ENCODE results near the gene EEF1A2.
"Not testable (repeated sequence)": the region's sequence is repeated elsewhere in the genome, so short reads cannot be mapped to it uniquely, and the experiment has no call there.

EEF1A2 gene

GRCh38 chr20:63487116-63487764 is 11.6 kb downstream of the EEF1A2 start:
- no peak for DNase-seq (ENCODE audit: low spot score)

- DNase-seq (ENCODE audit: low spot score), result no peak
Measured at GRCh38 chr20:63486300-63486855, 12.5 kb downstream of the EEF1A2 start.

GRCh38 chr20:63484651-63485403 is 14.1 kb downstream of the EEF1A2 start:
- DNase-seq (ENCODE audit: low spot score), result no peak

DNA sequence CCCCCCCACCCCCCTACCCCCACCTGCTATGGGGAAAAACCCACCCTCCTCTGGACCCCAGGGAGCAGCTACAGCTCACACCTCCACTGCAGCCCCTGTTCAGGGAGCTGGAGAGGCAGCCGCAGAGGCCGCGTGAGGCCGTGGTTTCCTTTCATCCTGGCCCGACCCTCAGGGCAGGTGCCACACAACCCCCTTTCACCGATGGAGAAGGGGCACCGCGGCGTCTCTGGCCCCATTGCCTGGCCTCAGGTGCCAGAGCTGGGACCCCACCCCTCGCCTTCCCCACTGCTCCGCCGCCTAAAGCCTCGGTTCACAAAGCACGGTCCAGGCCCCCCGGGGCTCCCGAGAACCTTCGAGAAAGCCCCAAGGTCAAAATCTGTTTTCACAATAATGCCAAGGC is 14.6 kb downstream of the EEF1A2 start:
- DNase-seq (ENCODE audit: low spot score), result no peak

DNA sequence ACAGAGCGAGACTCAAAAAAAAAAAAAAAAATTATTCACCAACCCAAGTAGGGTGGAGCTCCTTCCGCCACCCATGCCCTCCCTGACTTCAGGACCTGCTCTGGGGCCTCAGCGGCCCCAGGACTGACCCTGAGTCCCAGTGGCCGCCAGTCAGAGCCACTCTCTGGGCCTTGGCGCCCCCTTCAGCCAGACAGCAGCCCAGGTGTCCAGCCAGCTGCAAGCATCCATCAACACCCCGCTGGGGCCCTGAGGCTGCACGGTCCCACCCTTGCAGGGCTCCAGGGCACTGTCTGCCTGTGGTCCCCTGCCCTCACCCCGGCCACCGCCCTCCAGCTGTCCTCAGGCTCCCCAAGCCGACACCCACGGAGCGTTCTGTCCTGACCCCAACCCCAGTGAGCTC is 15.0 kb downstream of the EEF1A2 start:
- DNase-seq (ENCODE audit: low spot score), result no peak

DNA sequence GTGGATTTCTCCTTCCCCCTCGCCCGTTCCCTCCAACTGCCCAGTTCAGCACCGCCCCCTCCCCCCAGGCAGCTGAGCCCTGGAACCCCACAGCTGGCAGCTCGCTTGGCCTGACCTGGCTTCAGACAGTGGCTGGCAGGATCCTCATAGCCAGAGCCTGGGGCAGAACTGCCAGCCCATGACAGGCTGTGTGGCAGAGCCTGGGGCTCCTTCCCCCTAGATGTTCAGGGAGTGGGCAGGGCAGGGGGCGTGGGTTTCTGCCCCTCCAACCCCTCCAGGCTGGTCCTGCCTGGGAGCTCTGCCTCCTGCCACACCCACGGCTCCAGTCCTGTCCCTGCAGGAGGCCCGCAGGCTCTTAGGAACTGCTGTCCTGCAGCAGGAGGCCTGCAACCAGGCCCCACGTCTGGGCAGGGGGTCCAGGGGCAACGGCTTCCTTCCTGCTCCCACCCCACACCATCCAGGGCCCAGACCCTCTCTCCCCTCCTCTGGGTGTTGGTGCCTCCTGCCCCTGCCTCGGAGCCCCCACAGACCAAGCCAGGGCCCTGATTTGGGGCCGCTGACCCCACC is 16.8 kb downstream of the EEF1A2 start:
- DNase-seq (ENCODE audit: low spot score), result no peak

DNA sequence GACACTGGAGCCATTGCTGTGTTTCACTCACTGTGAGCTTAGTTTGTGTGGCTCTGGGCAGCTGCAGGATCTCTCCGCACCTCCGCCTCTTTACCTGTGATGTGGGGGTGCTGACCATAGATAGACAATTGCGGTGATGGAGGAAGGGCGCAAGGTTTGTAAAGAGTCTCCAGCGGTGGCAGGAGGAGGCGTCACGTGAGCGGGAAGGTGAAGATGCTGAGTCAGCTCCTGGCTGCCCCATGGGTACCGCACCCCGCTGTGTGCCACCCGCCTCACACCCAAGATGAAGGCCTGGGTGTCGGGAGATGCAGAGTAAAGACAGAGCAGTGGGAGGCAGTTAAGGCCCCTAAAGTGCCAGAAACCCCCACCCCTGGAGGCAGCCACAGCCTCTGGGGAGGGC is 17.4 kb downstream of the EEF1A2 start:
- DNase-seq (ENCODE audit: low spot score), result no peak

GRCh38 chr20:63479695-63480419 is 19.0 kb downstream of the EEF1A2 start:
- DNase-seq (ENCODE audit: low spot score), result not testable (repeated sequence)

DNA sequence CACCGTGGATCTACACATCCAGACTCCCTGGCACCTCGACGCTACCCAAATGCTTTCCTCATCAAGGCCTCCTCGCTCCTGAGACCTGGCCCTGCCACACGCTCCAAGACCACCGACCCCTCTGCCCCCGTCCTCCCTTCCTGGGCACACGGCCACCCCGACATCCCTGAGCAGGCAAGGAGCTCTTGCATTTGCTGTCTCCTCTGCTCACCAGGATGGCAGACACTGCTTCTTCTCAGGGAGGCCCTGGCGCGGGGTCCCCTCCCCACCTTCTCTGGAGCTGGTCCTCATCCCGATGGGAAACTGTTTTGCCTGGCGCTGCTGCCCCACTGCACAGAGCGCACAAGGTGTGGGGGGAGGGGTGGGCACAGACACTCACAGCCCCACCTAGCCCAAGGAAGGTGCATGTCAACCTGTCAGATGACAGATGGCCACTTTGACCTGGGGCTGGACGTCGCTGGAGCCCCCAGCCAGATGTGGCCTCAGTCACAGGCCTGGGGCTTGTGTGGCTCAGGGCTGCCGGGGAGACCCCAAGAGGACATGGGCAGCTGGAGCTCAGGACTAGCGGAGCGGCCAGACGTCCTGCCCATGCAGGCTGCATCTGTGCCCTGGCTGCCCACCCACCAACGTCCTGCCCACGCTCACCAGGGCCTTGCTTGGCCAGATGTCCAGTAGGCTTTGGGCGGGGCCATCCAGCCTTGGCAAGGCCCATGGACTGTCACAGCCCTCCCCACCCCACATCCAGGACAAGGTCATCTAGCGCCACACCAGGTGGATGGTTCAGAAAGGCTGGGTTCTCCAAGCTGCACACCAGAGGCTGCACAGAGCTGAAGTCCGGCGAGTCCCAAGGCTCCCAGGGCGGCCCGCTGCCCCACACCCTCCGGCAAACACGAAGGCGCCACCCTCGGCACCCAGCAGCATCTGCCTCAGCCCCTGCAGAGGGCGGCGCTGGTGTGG is 20.3 kb downstream of the EEF1A2 start:
- DNase-seq (ENCODE audit: low spot score), result no peak

DNA sequence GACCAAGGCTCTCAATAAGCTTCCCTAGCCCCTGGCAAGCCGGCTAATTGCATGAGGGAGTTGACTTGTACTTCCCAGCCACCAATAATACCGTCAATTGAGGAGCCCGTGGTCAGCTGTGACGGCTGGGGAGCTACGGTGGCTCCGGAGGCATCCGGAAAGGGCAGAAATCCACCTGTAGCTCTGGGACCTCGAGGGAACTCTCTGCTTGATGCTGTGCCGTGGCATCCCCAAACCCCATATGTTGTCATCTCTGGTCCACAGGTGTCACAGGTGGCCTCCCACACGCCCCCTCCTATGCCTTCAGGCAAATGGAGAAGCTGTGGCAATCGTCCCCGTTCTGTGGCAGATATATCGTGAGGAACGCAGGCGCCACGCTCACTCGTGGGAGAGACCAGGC is 20.9 kb downstream of the EEF1A2 start:
- DNase-seq (ENCODE audit: low spot score), result no peak

- no peak for DNase-seq (ENCODE audit: low spot score)
Measured at GRCh38 chr20:63477061-63477616, 21.7 kb downstream of the EEF1A2 start.

DNA sequence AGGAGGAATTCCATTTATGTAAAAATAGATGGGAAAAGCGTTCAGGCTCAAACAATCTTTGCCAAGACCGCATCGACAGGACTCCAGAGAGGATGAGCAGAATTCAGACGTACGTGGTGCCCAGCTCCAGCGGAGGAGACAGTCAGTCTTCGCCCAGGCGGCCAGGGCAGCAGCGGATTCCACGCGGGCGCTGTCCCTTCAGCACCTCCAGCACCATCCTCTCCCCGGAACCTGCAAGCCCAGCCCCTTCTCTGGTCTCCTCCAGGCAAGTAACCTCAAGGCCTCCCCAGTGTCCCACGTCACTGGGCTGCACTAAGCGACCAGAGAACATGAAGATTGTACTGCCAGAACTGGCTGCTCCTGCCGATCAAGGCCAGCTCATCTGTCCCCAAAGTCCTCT is 23.7 kb downstream of the EEF1A2 start:
- no peak for DNase-seq (ENCODE audit: low spot score)

GRCh38 chr20:63473555-63474449 is 25.1 kb downstream of the EEF1A2 start:
- DNase-seq (ENCODE audit: low spot score), result no peak

DNA sequence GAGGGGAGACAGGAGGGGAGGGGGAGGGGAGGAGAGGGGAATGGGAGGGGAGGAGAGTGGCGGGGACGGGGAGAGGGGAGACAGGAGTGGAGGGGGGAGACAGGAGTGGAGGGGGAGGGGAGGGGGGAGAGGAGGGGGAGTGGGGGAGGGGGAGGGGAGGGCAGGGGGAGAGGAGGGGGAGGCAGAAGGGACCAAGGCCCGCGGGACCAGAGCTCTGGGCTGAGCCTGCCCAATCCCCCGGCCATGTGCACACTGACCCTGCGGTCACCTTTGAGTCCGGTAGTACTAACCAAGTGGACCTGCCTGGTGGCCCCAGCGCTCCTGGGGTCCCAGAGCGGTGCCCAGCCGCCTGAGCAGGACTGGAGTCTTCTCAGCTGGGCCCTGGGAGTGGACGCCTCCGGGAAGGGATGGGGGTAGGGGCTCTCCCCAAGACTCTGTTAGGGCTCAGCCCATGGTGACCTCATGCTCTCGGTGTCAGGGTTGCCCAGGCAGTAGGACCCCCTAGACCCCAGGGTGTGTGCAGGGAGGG is 26.0 kb downstream of the EEF1A2 start:
- no peak for DNase-seq (ENCODE audit: low spot score)

- DNase-seq (ENCODE audit: low spot score), result no peak
Measured at GRCh38 chr20:63471981-63472831, 26.7 kb downstream of the EEF1A2 start, which contains the start of gene KCNQ2. KCNQ2 (minus strand) TSS chr20:63472655; CDS start chr20:63472463, 192 bp downstream.

DNA sequence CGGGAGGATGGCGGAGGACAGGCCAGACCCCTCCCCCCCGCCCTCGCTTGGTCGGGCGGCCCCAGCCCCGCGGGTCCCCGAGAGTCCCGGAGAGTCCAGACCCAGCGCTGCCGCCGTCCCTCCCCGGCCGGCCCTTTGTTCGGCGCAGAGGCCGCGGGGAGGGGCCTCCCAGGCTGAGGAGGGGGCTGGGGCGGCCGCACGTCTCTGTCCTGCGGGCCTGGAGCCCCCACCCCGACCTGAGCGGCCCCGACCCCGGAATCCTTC is 27.2 kb downstream of the EEF1A2 start:
- no peak for DNase-seq (ENCODE audit: low spot score)

- DNase-seq (ENCODE audit: low spot score), result no peak
Measured at GRCh38 chr20:63471002-63471716, 27.7 kb downstream of the EEF1A2 start.

GRCh38 chr20:63470410-63470809 is 28.5 kb downstream of the EEF1A2 start:
- DNase-seq (ENCODE audit: low spot score), result no peak

All from putamen (tissue), 1 donor.